Right atrium auricular region (tissue), 2 donors: ENCODE results near the gene PTGDR2. TPM values are rescaled to one million over a fixed set of nuclear protein-coding genes. Genes with fewer than 3 reads are reported as not detected.

Experiments used
- DNase-seq: peaks from one replicate; pipeline ENCODE4 v3.0.0-alpha.2; 2019; ENCODE audit warnings: low spot score
- H3K27ac ChIP-seq, 2 donors: fragments of 200-600 bp; sonication (generic); 1 replicate in 1 of 2; 2 replicates in 1 of 2; pipeline ENCODE4 v1.5.1; 2016 to 2019
- H3K27me3 ChIP-seq, 2 donors: fragments of 200-600 bp; sonication (generic); one replicate each; pipeline versions ENCODE4 v1.5.1 to v1.6.0; 2017 to 2019
- H3K36me3 ChIP-seq: fragments of 200-600 bp; sonication (generic); one replicate; pipeline ENCODE4 v1.5.1; 2016
- H3K4me1 ChIP-seq, 2 donors: fragments of 200-600 bp; sonication (generic); one replicate each; pipeline versions ENCODE4 v1.5.1 to v1.6.0; 2017 to 2019
- H3K4me3 ChIP-seq, 2 donors: fragments of 200-600 bp; sonication (generic); 1 replicate in 1 of 2; 2 replicates in 1 of 2; pipeline ENCODE4 v1.5.1; 2017 to 2019; ENCODE audit warnings: mild to moderate bottlenecking in 1 of 2, moderate library complexity in 1 of 2
- H3K9me3 ChIP-seq, 2 donors: fragments of 200-600 bp; sonication (generic); one replicate each; pipeline ENCODE4 v1.5.1; 2019
- CTCF ChIP-seq, 2 donors: fragments of 200-600 bp; sonication (generic); IDR thresholded peaks; one replicate each; pipeline ENCODE4 v1.5.1; 2019; ENCODE audit warnings: antibody characterized with exemption in 2 of 2
- total RNA-seq, 2 donors: library from RNA; depleted of rRNA; stranded (reverse); fragments of >200 nt; gene quantifications; one replicate each; pipeline ENCODE4 v1.1.0, GENCODE V29; 2016

Gene PTGDR2
- total RNA-seq, 2 donors from 2014 or later, result 1.3 TPM; not detected in 1

GRCh38 chr11:60834742-60835533, 20.8 kb downstream of the PTGDR2 start:
- Histone ChIP-seq H3K4me3 (no peak overlapping the region), H3K27ac (no peak overlapping the region), H3K27me3 (no peaks in the 10 kb centered on the region), H3K9me3 (no peaks in the 10 kb centered on the region), H3K4me1 (peaks cover 0 to 7% of the 10 kb centered on the region in 2 donors), H3K36me3 (no peaks in the 10 kb centered on the region)
- no peak for DNase-seq
- TF ChIP-seq CTCF (IDR thresholded peaks at IDR 0.05), result no peak

- no peak for DNase-seq
- Histone ChIP-seq H3K27me3 (no peaks in the 10 kb centered on the region), H3K4me1 (peaks cover 0 to 7% of the 10 kb centered on the region in 2 donors), H3K36me3 (no peaks in the 10 kb centered on the region), H3K27ac (no peak overlapping the region), H3K4me3 (no peak overlapping the region), H3K9me3 (no peaks in the 10 kb centered on the region)
- TF ChIP-seq CTCF (IDR thresholded peaks at IDR 0.05), result no peak
These were observed 24.2 kb downstream of the PTGDR2 start for GRCh38 chr11:60831501-60832079.

GRCh38 chr11:60831143-60831500, 24.6 kb downstream of the PTGDR2 start:
- Histone ChIP-seq H3K27ac (no peak overlapping the region), H3K27me3 (no peaks in the 10 kb centered on the region), H3K36me3 (no peaks in the 10 kb centered on the region), H3K9me3 (no peaks in the 10 kb centered on the region), H3K4me1 (peaks cover 0 to 7% of the 10 kb centered on the region in 2 donors), H3K4me3 (no peak overlapping the region)
- DNase-seq, result peak; percentile 88
- TF ChIP-seq CTCF (IDR thresholded peaks at IDR 0.05), result peak; percentile 83 to 98

- no peak overlapping the region for H3K27ac ChIP-seq
- no peaks in the 10 kb centered on the region for H3K27me3 ChIP-seq
- no peak for DNase-seq
- peaks cover 0 to 7% of the 10 kb centered on the region in 2 donors for H3K4me1 ChIP-seq
- H3K4me3 ChIP-seq, result no peak overlapping the region
- no peak for TF ChIP-seq CTCF (IDR thresholded peaks at IDR 0.05)
- H3K9me3 ChIP-seq, result no peaks in the 10 kb centered on the region
- no peaks in the 10 kb centered on the region for H3K36me3 ChIP-seq
These were observed 25.1 kb downstream of the PTGDR2 start for GRCh38 chr11:60830478-60831142.

- DNase-seq, result no peak
- no peaks in the 10 kb centered on the region for H3K9me3 ChIP-seq
- no peak for TF ChIP-seq CTCF (IDR thresholded peaks at IDR 0.05)
- H3K27ac ChIP-seq, result no peak overlapping the region
- no peak overlapping the region for H3K4me3 ChIP-seq
- H3K4me1 ChIP-seq, result peaks cover 0 to under 1% of the 10 kb centered on the region in 2 donors
- no peaks in the 10 kb centered on the region for H3K27me3 ChIP-seq
- H3K36me3 ChIP-seq, result no peaks in the 10 kb centered on the region
These were observed 30.0 kb downstream of the PTGDR2 start for GRCh38 chr11:60825790-60826189.
